ENCODE data around the gene RRP36. TPM values are rescaled to one million over a fixed set of nuclear protein-coding genes. Genes with fewer than 3 reads are reported as not detected.
A peak's percentile ranks its signal among the peaks of the same experiment; 100 is the strongest.

The RRP36 gene
- total and polyA plus RNA-seq, 12 donors: 29.6 to 109 (median 50.7) TPM

DNA sequence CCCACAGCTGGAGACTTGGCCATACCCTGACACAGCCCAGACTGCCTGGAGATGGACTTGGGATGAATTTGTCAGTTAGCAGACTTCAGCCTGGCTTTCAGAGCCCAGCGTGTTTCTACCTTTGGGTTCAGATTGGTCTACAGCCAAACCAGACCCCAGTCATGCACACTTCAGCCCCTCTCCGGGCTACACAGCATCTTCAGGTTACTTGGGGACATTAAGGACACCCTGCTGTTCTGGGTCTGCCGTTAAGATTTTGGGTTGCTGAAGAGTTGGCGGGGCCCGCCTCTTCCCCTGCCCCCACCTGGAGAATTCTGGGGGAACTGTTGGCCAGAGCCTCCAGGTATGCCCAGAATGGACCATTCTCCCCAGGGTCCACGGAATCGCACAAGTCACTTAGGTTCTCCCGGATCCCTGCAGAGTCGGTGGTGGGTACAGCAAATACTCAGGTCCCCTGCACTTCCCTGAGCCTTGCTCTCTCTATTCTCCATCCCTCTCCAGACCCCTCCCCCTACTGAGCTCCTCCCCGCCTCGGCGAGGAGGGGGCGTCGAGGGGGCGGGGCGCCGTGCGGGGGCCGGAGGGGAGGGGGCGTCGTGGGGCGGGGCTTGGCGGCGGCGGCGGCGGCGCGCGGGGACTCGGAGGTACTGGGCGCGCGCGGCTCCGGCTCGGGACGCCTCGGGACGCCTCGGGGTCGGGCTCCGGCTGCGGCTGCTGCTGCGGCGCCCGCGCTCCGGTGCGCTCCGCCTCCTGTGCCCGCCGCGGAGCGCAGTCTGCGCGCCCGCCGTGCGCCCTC lies 54.4 kb downstream of the RRP36 start, which contains the start of gene PTK7:
Gene PTK7, plus strand, starts transcription at position 645 of the 794 bp plus-strand sequence. CDS start 175 bp downstream, outside the sequence.
- H3K36me3 ChIP-seq (replicated peaks in 1 of 2): peaks cover 0 to 14% of the 10 kb centered on the region in 2 donors
- intact Hi-C loops (cut with DNase I): no loop called here
- peak within 1 kb of the TSS in 2 of 5 donors; percentile 26 to 29 for H3K27ac ChIP-seq
- peaks cover 0 to 4% of the 10 kb centered on the region in 2 donors for H3K4me1 ChIP-seq (replicated peaks in 1 of 2)
- TF ChIP-seq POLR2A (IDR thresholded peaks at IDR 0.05): no peak
- TF ChIP-seq, protein P1, sequence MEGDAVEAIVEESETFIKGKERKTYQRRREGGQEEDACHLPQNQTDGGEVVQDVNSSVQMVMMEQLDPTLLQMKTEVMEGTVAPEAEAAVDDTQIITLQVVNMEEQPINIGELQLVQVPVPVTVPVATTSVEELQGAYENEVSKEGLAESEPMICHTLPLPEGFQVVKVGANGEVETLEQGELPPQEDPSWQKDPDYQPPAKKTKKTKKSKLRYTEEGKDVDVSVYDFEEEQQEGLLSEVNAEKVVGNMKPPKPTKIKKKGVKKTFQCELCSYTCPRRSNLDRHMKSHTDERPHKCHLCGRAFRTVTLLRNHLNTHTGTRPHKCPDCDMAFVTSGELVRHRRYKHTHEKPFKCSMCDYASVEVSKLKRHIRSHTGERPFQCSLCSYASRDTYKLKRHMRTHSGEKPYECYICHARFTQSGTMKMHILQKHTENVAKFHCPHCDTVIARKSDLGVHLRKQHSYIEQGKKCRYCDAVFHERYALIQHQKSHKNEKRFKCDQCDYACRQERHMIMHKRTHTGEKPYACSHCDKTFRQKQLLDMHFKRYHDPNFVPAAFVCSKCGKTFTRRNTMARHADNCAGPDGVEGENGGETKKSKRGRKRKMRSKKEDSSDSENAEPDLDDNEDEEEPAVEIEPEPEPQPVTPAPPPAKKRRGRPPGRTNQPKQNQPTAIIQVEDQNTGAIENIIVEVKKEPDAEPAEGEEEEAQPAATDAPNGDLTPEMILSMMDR (IDR thresholded peaks at IDR 0.05): no peak
- 4 to 42% (median 7%) methylated on average over 4 to 60 of the region's 60 CpGs for WGBS, 4 donors
- H3K4me3 ChIP-seq: peak within 1 kb of the TSS in 2 of 4 donors; percentile 5 to 60
- peak in 2 of 7 donors; percentile 29 to 55 for DNase-seq
- no peaks in the 10 kb centered on the region for H3K9me3 ChIP-seq (replicated peaks in 1 of 3)
- H3K27me3 ChIP-seq: no peaks in the 10 kb centered on the region

DNA sequence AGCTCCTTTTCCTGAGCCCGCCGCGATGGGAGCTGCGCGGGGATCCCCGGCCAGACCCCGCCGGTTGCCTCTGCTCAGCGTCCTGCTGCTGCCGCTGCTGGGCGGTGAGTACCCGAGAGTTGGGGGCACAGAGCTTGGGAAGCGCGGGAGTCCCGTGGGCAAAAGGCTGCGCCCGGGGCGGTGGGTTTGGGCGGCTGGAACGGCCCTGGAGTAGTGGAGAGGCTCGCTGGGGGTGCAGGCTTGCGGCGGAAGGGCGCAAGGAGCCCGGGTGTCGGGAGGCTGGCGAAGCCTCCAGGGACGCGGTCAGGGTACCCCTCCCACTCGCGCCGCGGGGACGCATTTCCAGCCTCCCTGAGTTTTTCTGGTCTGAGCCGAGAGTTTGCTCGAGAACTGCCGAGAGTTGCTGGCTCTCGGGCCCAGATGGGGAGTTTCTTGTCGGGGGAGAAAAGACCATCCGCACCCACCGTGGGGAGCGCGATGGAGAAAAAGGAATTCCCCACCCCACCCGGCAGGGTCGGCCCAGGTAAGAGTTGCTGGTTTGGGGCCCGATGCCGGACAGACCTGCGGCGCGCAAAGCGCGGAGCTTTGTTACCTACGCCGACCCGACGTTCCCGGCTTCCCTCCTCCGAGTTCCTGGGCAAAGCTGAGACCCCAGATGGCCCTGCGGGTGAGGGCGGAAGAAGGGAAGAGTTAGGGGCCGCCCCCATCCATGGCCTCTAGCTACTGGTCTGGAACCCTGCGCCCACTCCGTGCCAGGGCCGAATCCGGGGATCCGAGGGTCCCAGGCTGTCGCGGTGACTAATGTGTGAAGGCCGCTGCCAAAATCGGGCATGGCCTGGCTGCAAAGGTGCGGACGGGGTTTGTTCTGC lies 55.3 kb downstream of the RRP36 start:
- no peak for DNase-seq
- Histone ChIP-seq H3K27ac (peak overlapping the region in 2 of 5 donors; percentile 26 to 29), H3K4me3 (peak overlapping the region in 2 of 4 donors; percentile 5 to 60), H3K9me3 (replicated peaks in 1 of 3) (no peaks in the 10 kb centered on the region), H3K36me3 (replicated peaks in 1 of 2) (peaks cover 0 to 14% of the 10 kb centered on the region in 2 donors), H3K27me3 (no peaks in the 10 kb centered on the region), H3K4me1 (replicated peaks in 1 of 2) (peaks cover 0 to 4% of the 10 kb centered on the region in 2 donors)
- intact Hi-C loops (cut with DNase I): no loop called here
- no peak for TF ChIP-seq POLR2A (IDR thresholded peaks at IDR 0.05)
- WGBS, 4 donors: 1 to 2% (median 1%) methylated on average over 26 to 72 of the region's 72 CpGs

DNA sequence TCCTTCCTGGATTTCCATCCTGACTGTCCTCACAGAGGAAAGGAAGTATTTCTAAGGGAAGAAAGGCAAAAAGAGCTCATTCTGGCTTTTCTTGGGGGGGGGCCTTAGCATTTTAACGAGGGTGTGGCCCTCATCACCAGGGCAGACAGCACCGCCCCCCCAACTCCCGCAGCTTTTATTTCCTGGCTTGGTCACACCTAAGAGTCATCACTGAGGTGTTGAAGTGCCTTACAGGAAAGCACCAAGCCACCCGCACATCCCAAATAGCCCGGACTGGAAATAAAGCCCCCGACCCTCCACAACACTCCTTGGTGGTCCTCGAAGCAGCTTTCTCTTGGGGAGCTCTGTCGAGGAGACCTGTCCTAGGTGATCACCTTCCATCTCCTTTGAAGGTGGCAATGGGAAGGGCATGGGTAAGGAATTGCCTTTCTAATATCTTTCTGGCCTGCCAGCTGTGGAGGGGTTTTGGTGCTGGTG lies 55.9 kb downstream of the RRP36 start:
- no peaks in the 10 kb centered on the region for H3K27me3 ChIP-seq
- H3K4me1 ChIP-seq (replicated peaks in 1 of 2): peaks cover 0 to 4% of the 10 kb centered on the region in 2 donors
- intact Hi-C loops (cut with DNase I): no loop called here
- 41 to 55% (median 47%) methylated on average over 6 to 8 of the region's 8 CpGs for WGBS, 4 donors
- peaks cover 0 to 8% of the 10 kb centered on the region in 2 donors for H3K36me3 ChIP-seq (replicated peaks in 1 of 2)
- no peak overlapping the region for H3K27ac ChIP-seq
- TF ChIP-seq POLR2A (IDR thresholded peaks at IDR 0.05): no peak
- TF ChIP-seq, protein P1 (IDR thresholded peaks at IDR 0.05): no peak
- no peak for DNase-seq
- H3K9me3 ChIP-seq (replicated peaks in 1 of 3): no peaks in the 10 kb centered on the region
- H3K4me3 ChIP-seq: peak overlapping the region in 1 of 4 donors; percentile 60

DNA sequence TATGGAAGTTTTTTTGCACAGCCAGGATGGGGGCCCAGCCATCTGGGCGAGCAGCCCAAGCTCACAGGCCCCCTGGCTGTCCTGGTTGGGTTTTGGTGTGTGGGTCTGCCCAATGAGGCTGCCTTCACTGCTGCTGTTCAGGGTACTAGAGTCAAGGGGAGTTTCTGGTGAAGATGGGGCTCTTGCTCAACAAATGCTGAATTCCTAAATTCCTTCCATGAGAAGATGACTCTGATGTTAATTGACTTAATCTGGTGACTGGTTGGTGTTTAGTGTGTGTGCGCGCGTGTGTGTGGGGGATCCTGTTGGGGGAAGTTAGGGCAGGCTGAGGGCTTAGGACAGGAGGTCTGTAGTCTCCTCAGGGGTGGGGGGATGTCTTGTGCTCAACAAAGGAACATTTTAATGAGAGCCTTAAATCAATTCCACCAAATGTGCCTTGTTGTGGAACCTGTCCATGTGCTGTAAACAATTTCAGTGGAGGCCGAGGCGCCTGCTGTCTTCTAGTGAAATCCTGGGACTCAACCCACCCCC lies 56.6 kb downstream of the RRP36 start:
- TF ChIP-seq POLR2A (IDR thresholded peaks at IDR 0.05): no peak
- TF ChIP-seq, protein P1 (IDR thresholded peaks at IDR 0.05): no peak
- 81 to 89% (median 88%) methylated on average over 6 of the region's 6 CpGs for whole genome bisulfite sequencing, 4 donors
- intact Hi-C loops (cut with DNase I): no loop called here
- Histone ChIP-seq H3K27me3 (no peaks in the 10 kb centered on the region), H3K4me1 (replicated peaks in 1 of 2) (peaks cover 0 to 4% of the 10 kb centered on the region in 2 donors), H3K27ac (no peak overlapping the region), H3K9me3 (replicated peaks in 1 of 3) (no peaks in the 10 kb centered on the region), H3K36me3 (replicated peaks in 1 of 2) (peaks cover 0 to 2% of the 10 kb centered on the region in 2 donors), H3K4me3 (no peak overlapping the region)
- no peak for DNase-seq
